ENCODE measurements around the gene ATP7A.
"Not testable (repeated sequence)": the region's sequence is repeated elsewhere in the genome, so short reads cannot be mapped to it uniquely, and the experiment has no call there.

The ATP7A gene

GRCh38 chrX:77938083-77938680, 27.7 kb downstream of the ATP7A start:
- H3K36me3 ChIP-seq (ENCODE audit: control insufficient read depth, insufficient read depth, low read length), result no peaks in the 10 kb centered on the region
- H3K9me3 ChIP-seq (ENCODE audit: control insufficient read depth, low read length), result no peaks in the 10 kb centered on the region
- 87 to 92% methylated on average over 2 to 3 of the region's 4 CpGs for WGBS, 2 experiments
- H3K27ac ChIP-seq (ENCODE audit: insufficient read depth, low read depth, low read length, poor library complexity, severe bottlenecking), result no peak overlapping the region
- H3K4me3 ChIP-seq (ENCODE audit: insufficient read depth, low read depth, low read length), result no peak overlapping the region
- no peaks in the 10 kb centered on the region for H3K4me1 ChIP-seq (ENCODE audit: control insufficient read depth, insufficient read depth, low read length)
- no peaks in the 10 kb centered on the region for H3K27me3 ChIP-seq (ENCODE audit: control insufficient read depth, insufficient read depth, low read length, poor library complexity, severe bottlenecking)

GRCh38 chrX:77945031-77945430, 34.5 kb downstream of the ATP7A start:
- not testable (repeated sequence) for H3K9me3 ChIP-seq (ENCODE audit: control insufficient read depth, low read length); H3K4me1 ChIP-seq (ENCODE audit: control insufficient read depth, insufficient read depth, low read length); H3K27me3 ChIP-seq (ENCODE audit: control insufficient read depth, insufficient read depth, low read length, poor library complexity, severe bottlenecking); H3K36me3 ChIP-seq (ENCODE audit: control insufficient read depth, insufficient read depth, low read length); H3K4me3 ChIP-seq (ENCODE audit: insufficient read depth, low read depth, low read length); H3K27ac ChIP-seq (ENCODE audit: insufficient read depth, low read depth, low read length, poor library complexity, severe bottlenecking)
- WGBS, 2 experiments, result 95% methylated on average over 6 of the region's 6 CpGs

- WGBS, 2 experiments, result 92 to 97% methylated on average over 6 to 7 of the region's 7 CpGs
- no peak overlapping the region for H3K4me3 ChIP-seq (ENCODE audit: insufficient read depth, low read depth, low read length)
- H3K4me1 ChIP-seq (ENCODE audit: control insufficient read depth, insufficient read depth, low read length), result no peaks in the 10 kb centered on the region
- H3K27me3 ChIP-seq (ENCODE audit: control insufficient read depth, insufficient read depth, low read length, poor library complexity, severe bottlenecking), result no peaks in the 10 kb centered on the region
- H3K27ac ChIP-seq (ENCODE audit: insufficient read depth, low read depth, low read length, poor library complexity, severe bottlenecking), result no peak overlapping the region
- H3K36me3 ChIP-seq (ENCODE audit: control insufficient read depth, insufficient read depth, low read length), result no peaks in the 10 kb centered on the region
- H3K9me3 ChIP-seq (ENCODE audit: control insufficient read depth, low read length), result no peaks in the 10 kb centered on the region
These were observed 35.5 kb downstream of the ATP7A start for GRCh38 chrX:77945910-77946545.

DNA sequence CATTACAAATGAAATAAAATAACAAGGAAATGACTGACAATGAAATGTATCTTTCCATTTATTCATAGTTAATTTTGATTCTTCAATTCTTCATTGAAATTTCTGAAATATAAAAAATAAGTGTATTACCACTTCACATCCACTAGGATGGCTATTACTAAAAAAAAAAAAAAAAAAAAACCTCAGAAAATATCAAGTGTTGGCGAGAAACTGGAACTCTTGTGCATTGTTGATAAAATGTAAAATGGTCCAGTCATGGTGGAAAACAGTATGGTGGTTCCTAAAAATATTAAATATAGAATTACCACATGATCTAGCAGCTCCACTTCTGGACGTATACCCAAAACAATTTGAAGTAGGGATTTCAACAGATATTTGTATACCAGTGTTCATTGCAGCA, 36.1 kb downstream of the ATP7A start:
- Histone ChIP-seq H3K4me3 (ENCODE audit: insufficient read depth, low read depth, low read length) (no peak overlapping the region), H3K27ac (ENCODE audit: insufficient read depth, low read depth, low read length, poor library complexity, severe bottlenecking) (no peak overlapping the region), H3K36me3 (ENCODE audit: control insufficient read depth, insufficient read depth, low read length) (no peaks in the 10 kb centered on the region), H3K27me3 (ENCODE audit: control insufficient read depth, insufficient read depth, low read length, poor library complexity, severe bottlenecking) (no peaks in the 10 kb centered on the region), H3K9me3 (ENCODE audit: control insufficient read depth, low read length) (no peaks in the 10 kb centered on the region), H3K4me1 (ENCODE audit: control insufficient read depth, insufficient read depth, low read length) (no peaks in the 10 kb centered on the region)
- 80 to 100% methylated on average over 1 of the region's 2 CpGs for WGBS, 2 experiments

- Histone ChIP-seq H3K27ac (ENCODE audit: insufficient read depth, low read depth, low read length, poor library complexity, severe bottlenecking) (no peak overlapping the region), H3K9me3 (ENCODE audit: control insufficient read depth, low read length) (no peaks in the 10 kb centered on the region), H3K36me3 (ENCODE audit: control insufficient read depth, insufficient read depth, low read length) (no peaks in the 10 kb centered on the region), H3K27me3 (ENCODE audit: control insufficient read depth, insufficient read depth, low read length, poor library complexity, severe bottlenecking) (no peaks in the 10 kb centered on the region), H3K4me3 (ENCODE audit: insufficient read depth, low read depth, low read length) (no peak overlapping the region), H3K4me1 (ENCODE audit: control insufficient read depth, insufficient read depth, low read length) (no peaks in the 10 kb centered on the region)
- WGBS, 2 experiments, result 90 to 97% methylated on average over 2 of the region's 2 CpGs
These were observed 39.3 kb downstream of the ATP7A start for GRCh38 chrX:77949840-77950239.

- Histone ChIP-seq H3K27ac (ENCODE audit: insufficient read depth, low read depth, low read length, poor library complexity, severe bottlenecking) (no peak overlapping the region), H3K4me3 (ENCODE audit: insufficient read depth, low read depth, low read length) (no peak overlapping the region), H3K9me3 (ENCODE audit: control insufficient read depth, low read length) (no peaks in the 10 kb centered on the region), H3K4me1 (ENCODE audit: control insufficient read depth, insufficient read depth, low read length) (no peaks in the 10 kb centered on the region), H3K27me3 (ENCODE audit: control insufficient read depth, insufficient read depth, low read length, poor library complexity, severe bottlenecking) (no peaks in the 10 kb centered on the region), H3K36me3 (ENCODE audit: control insufficient read depth, insufficient read depth, low read length) (no peaks in the 10 kb centered on the region)
- WGBS, 2 experiments, result no CpG with 5 or more reads among the region's 1 CpG
These were observed 41.7 kb downstream of the ATP7A start for GRCh38 chrX:77952173-77952572.

DNA sequence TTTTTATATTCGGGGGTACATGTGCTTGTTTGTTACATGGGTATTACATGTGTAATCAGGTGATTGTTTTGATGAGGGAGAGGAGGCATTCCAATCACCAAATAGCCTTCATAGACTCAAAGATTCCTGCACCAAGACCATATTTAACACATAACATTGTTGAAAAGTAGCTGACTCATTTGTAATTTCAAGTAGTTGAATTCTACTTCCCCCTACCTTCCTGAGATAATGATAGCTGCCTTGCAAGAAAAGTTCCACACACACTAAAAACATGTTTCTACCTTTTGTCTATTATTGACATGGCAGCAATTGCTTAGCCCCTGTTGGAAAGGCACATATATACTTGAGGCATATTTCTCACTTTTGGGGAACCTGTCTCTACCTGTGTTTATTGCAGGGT, 42.8 kb downstream of the ATP7A start:
- no peaks in the 10 kb centered on the region for H3K27me3 ChIP-seq (ENCODE audit: control insufficient read depth, insufficient read depth, low read length, poor library complexity, severe bottlenecking)
- WGBS, 2 experiments, result no CpG with 5 or more reads among the region's 1 CpG
- no peaks in the 10 kb centered on the region for H3K9me3 ChIP-seq (ENCODE audit: control insufficient read depth, low read length)
- no peak overlapping the region for H3K27ac ChIP-seq (ENCODE audit: insufficient read depth, low read depth, low read length, poor library complexity, severe bottlenecking)
- no peak overlapping the region for H3K4me3 ChIP-seq (ENCODE audit: insufficient read depth, low read depth, low read length)
- no peaks in the 10 kb centered on the region for H3K36me3 ChIP-seq (ENCODE audit: control insufficient read depth, insufficient read depth, low read length)
- no peaks in the 10 kb centered on the region for H3K4me1 ChIP-seq (ENCODE audit: control insufficient read depth, insufficient read depth, low read length)

- no peak overlapping the region for H3K27ac ChIP-seq (ENCODE audit: insufficient read depth, low read depth, low read length, poor library complexity, severe bottlenecking)
- H3K27me3 ChIP-seq (ENCODE audit: control insufficient read depth, insufficient read depth, low read length, poor library complexity, severe bottlenecking), result no peaks in the 10 kb centered on the region
- H3K9me3 ChIP-seq (ENCODE audit: control insufficient read depth, low read length), result no peaks in the 10 kb centered on the region
- 86 to 95% methylated on average over 1 of the region's 1 CpG for WGBS, 2 experiments
- H3K36me3 ChIP-seq (ENCODE audit: control insufficient read depth, insufficient read depth, low read length), result no peaks in the 10 kb centered on the region
- no peaks in the 10 kb centered on the region for H3K4me1 ChIP-seq (ENCODE audit: control insufficient read depth, insufficient read depth, low read length)
- H3K4me3 ChIP-seq (ENCODE audit: insufficient read depth, low read depth, low read length), result no peak overlapping the region
These were observed 43.2 kb downstream of the ATP7A start for GRCh38 chrX:77953708-77954107.

- Histone ChIP-seq H3K9me3 (ENCODE audit: control insufficient read depth, low read length) (no peaks in the 10 kb centered on the region), H3K4me3 (ENCODE audit: insufficient read depth, low read depth, low read length) (no peak overlapping the region), H3K27ac (ENCODE audit: insufficient read depth, low read depth, low read length, poor library complexity, severe bottlenecking) (no peak overlapping the region), H3K36me3 (ENCODE audit: control insufficient read depth, insufficient read depth, low read length) (no peaks in the 10 kb centered on the region), H3K4me1 (ENCODE audit: control insufficient read depth, insufficient read depth, low read length) (no peaks in the 10 kb centered on the region), H3K27me3 (ENCODE audit: control insufficient read depth, insufficient read depth, low read length, poor library complexity, severe bottlenecking) (no peaks in the 10 kb centered on the region)
- WGBS, 2 experiments, result 100% methylated on average over 1 of the region's 1 CpG; no CpG with 5 or more reads in 1 of the 2 experiments
These were observed 50.1 kb downstream of the ATP7A start for GRCh38 chrX:77960567-77960966.

- Histone ChIP-seq H3K9me3 (ENCODE audit: control insufficient read depth, low read length) (no peaks in the 10 kb centered on the region), H3K36me3 (ENCODE audit: control insufficient read depth, insufficient read depth, low read length) (no peaks in the 10 kb centered on the region), H3K27me3 (ENCODE audit: control insufficient read depth, insufficient read depth, low read length, poor library complexity, severe bottlenecking) (no peaks in the 10 kb centered on the region), H3K4me3 (ENCODE audit: insufficient read depth, low read depth, low read length) (no peak overlapping the region), H3K4me1 (ENCODE audit: control insufficient read depth, insufficient read depth, low read length) (no peaks in the 10 kb centered on the region), H3K27ac (ENCODE audit: insufficient read depth, low read depth, low read length, poor library complexity, severe bottlenecking) (no peak overlapping the region)
- WGBS, 2 experiments, result 87 to 100% methylated on average over 2 of the region's 2 CpGs
These were observed 50.6 kb downstream of the ATP7A start for GRCh38 chrX:77961063-77961462.
